ENCODE measurements around the gene COL11A1.
"Not testable (repeated sequence)": the region's sequence is repeated elsewhere in the genome, so short reads cannot be mapped to it uniquely, and the experiment has no call there.

Gene COL11A1

DNA sequence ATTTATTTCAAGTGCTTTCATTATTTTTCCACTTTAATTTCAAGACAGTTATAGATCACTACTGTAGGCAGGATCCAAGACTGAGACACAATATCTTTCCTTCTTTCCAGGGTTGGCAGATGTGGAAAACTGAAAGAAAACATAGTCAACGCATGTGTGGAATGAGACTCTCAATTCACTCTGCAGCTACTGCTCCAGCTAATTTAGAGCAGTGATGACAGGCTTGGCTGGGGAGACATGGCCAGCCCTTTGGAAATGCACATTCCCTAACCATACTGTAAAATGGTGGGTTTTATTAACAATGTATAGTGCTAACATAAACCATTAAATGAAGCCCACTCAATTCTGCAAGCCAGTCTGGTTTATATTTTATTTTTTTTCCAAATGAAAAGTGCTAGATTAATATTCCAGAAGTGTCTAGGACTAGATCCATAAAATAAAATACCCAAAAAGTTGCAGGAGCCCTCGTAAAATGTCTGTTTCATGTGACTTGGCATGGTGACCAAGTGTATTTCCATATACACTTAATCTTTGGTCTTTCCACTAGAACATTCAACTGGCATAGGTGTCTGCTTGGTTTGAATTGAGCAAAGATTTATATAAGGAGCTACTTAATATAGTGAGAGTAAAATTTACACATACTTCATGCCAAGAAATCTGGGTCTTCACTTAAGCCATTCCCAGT, 32.9 kb downstream of the COL11A1 start:
- no peak for DNase-seq

DNA sequence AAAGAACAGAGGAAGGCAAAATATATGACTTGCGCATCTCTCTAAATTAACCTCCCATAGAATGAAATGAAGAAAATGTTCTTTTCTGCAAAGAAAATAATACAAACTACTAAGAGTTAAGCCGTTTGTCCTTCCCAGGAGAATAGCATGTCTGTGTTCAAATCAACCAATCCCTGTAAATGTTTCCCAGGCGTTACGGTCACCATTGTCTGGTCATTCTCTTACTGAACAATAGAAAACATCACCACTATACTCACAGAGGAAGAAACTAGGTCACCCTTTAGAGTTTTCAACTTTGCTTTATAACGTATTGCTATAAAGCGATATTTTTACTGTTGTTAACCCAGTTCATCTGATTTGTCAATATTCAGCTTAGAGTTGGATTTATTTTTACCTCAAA, 34.1 kb downstream of the COL11A1 start:
- no peak for DNase-seq

DNA sequence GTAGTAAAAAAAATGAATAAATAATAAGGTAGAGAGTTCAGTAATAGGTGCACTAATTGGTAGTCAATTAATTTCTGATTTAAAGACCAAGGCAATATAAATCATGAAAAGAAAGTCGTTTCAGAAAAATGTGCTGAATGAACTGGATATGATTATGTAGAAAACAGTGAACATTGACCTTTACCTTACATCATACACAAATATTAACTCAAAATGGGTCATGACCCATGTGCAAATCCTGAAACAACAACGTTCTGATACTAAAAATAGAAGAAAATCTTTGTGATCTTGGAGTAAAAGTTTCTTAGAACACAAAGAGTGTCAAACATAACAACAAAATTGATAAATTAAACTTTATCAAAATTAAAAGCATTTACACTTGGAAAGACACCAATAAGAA, 39.1 kb downstream of the COL11A1 start:
- DNase-seq = no peak

DNA sequence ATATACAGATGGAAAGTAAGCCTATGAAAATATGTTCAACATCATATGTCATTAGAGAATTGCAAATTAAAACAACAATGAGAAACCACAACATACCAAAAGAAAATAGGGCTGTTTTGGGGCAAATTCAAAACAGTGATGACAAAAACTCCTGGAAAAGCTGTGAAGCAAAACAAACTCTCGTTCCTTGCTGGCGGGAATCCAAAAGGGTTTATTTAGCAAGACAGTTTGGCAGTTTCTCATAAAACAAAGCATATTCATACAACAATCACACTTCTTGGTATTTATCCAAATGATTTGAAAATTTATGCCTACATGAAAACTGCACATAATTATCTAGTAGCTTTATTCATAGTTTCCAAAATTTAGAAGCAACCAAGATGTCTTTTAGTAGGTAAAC, 44.4 kb downstream of the COL11A1 start:
- DNase-seq = no peak

DNA sequence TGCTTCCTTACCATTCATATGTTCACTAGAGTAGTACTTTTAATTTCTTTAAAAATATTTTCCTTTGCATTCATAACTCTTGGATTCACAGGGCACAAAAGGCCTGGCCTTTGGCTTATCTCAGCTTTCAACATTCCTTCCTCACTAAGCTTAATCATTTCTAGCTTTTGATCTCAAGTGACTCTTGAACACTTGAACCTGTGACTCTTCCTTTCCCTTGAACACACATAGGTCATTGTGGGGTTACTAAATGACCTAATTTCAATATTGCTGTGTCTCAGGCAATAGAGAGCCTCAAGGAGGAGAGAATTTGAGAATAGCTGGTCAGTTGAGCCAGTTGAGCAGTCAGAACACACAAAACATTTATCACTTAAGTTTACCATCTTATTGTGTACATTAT, 49.9 kb downstream of the COL11A1 start:
- no peak for DNase-seq

DNA sequence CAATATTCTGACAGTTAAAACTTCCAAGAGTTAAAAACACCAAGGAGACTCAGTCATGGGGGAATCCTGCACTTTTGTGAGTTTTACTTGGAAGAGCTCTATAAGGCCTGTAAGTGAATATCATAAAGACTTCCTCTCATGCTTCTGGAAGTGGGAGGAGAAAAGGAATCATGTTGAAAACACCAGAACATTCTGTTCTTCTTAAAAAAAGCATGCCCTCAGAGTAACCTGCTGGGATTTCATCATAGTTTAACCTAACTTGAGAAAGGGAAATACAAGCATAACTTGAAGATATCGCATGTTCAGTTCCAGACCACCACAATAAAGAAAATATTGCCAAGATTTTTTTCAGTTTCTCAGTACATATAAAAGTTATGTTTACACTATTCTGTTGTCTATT, 51.9 kb downstream of the COL11A1 start:
- DNase-seq = no peak

DNA sequence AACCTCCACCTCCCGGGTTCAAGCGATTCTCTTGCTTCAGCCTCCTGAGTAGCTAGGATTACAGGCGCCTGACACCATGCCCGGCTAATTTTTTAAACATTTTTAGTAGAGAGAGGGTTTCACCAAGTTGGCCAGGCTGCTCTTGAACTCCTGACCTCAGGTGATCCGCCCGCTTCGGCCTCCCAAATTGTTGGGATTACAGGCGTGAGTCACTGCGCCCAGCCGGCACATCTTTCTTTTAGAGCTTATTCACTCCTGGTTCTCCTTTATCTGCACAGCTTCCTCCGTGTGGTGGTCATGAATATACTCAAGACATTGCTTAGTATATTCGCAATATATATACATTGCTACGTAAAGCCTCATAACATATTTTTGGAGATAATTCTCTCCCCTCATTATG, 80.2 kb downstream of the COL11A1 start:
- not testable (repeated sequence) for DNase-seq

DNA sequence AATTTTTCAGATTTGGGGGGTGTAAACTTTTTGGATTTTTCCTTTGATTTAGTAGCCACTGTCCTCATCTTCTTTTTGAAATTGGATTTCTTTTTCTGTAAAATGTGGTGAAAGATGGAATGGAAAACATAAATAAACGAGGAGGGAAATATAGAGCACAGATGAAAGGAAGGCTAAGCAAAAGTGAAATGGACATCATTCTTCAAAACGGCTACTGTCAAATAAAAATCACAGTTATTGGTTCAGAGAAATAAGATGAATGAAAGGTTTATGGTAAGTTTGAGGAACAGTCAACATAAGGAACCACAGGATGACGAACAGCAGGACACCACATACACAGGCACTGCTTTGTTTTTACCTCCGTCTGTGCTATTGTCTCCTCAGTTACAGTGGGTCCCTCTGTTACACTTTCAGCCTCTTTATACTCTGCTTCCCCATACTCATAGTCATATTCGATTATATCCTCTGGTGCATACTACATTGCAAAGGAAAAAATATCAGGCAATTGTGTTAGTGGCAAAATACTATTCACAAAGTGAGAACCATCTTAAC, 82.4 kb downstream of the COL11A1 start:
- DNase-seq = no peak

DNA sequence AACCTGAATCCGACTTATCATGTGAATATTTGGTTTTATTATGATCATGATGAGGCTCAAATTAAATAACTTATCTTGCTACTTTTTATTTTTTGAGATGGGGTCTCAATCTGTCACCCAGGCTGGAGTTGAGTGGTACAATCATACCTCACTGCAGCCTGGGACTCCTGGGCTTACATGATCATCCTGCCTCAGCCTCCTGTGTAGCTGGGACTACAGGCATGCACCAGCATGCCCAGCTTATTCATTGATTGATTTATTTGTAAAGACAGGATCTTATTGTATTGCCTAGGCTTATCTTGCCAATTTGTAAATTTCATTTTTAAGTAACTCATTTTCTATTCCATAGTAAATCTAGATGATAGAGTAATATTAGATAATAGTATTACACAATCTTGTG, 84.3 kb downstream of the COL11A1 start:
- DNase-seq = no peak

DNA sequence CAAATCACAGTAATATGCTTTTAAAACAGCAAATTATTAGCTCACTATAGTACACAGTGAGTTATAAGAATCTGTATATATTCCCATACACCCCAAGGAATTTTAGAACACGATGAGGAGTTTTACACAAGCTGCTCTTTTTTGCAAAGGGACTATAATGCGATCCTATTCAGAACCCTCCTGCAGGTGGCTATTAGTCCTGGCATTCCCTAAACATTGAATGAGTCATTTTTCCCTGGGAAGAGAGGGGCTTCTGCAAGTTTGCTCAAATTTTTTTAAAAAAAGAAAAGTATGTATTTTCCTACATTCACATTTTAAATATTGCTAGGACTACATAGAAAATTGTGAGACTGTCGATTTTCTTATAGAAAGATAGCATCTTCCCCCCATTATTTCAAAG, 106.3 kb downstream of the COL11A1 start:
- no peak for DNase-seq

DNA sequence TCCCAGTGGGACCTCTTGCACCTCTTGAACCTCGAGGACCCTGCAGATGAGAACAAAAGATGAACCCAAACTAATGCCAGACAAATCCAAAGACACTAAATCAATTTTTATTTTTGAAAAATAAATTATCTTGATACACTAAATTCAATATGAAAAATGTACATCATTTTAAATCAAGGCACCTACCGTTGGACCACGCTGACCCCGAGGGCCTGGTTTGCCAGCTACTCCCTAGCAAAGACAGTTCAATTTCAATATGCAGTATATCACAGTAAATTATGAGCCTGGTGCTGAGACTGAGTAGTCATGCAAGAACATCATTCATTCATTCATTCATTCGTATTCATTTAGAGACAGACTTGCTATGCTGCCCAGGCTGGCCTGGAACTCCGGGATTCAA, 129.4 kb downstream of the COL11A1 start:
- DNase-seq = no peak

DNA sequence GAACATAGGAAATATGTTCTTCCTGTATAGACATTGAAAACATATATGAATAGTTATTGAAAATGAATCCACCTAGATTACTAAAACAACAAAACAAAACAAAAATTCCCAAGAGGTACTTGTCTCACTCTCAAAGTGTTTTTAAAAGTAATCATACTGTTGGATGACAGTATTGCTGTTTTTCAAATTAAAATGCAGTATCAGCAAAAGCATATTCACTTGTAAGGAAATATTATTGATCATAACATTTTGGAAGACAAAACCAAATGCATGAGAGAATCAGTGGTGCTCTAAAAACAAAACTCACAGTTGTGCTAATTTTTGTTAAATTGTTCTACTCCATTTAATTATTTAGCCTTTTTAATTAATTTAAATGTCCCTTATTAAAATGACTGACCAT, 131.0 kb downstream of the COL11A1 start:
- DNase-seq = no peak

DNA sequence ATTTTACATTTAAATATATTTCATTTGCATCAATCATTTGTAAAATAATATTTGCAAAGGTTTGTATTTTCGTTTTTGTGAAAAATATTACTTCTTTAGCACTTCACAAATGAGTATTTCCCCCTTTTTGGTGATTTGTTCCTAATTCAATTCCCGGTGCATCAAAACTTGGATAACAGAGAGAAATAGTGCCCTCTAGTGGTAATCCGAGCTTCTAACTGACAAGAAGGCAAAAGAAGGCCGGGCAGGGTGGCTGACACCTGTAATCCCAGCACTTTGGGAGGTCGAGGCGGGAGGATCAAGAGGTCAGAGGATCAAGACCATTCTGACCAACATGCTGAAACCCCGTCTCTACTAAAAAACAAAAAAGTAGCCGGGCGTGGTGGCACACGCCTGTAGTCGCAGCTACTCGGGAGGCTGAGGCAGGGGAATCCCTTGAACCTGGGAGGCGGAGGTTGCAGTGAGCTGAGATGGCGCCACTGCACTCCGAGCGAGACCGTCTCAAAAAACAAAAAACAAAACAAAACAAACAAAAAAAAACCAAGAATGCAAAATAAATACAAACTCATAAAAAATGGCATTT, 137.7 kb downstream of the COL11A1 start:
- peak; percentile 62 for DNase-seq

DNA sequence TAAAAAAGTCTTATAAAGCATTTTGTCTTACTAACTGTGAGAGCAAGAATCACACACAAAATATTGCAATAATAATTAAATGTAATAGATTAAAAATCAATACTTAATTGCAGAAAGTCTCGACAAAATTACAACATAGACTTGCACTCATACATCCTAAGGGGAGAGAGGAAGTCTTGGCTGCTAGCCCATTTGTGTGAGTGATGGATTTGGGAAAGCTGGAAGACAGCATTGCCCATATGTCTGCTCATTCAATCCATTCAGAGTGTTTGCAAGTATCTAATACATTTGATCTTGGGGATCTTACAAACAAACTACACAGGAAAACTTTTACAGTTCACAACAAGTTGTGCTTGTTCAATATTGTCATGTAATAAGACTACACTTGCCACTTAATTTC, 140.5 kb downstream of the COL11A1 start:
- DNase-seq = no peak

DNA sequence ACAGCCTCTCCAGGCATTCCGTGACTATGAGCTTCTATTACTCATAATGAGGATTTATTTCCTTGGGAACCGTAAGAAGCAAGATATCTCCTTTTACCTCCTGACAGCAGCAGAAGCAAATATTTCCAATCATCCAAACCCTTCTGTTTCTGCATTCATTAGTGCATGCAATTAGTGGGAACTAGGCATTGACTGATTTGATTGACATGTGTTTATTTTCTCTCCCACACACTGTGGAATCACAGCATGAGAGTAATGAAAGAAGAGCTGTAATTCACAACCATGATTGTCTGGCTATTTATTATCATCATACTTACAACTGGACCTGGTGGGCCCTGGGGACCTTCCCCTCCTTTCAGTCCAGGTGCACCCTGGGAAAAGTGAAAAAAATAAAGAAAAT, 146.8 kb downstream of the COL11A1 start:
- DNase-seq = no peak

DNA sequence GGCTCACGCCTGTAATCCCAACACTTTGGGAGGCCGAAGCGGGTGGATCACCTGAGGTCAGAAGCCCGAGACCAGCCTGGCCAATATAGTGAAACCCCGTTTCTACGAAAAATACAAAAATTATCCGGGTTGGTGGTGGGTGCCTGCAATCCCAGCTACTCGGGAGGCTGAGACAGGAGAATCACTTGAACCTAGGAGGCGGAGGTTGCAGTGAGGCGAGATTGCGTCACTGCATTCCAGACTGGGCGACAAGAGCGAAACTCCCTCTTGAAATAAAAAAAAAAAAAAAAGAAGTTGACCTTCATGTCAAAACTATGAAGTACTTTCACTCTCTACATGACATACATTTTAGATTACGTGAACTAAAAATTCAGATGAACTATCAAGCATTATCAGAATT, 153.7 kb downstream of the COL11A1 start:
- DNase-seq = no peak

DNA sequence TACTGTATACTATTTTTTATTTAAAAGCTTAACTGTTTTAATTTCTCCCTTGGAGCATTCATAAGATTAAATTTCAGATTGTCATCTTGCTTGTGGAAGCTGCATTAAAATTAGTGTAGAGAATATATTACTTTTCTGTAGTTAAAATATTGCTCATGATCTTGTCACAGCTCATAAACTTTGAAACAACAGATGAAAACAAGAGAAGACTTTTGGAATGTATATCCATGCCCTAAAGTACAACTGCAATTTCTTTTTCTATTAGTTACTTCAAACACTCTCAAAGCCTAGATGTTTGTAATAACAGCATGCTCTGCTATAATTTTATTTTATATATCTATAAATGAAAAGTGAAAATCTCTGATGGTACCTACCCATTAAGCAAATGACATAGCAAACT, 155.9 kb downstream of the COL11A1 start:
- no peak for DNase-seq

DNA sequence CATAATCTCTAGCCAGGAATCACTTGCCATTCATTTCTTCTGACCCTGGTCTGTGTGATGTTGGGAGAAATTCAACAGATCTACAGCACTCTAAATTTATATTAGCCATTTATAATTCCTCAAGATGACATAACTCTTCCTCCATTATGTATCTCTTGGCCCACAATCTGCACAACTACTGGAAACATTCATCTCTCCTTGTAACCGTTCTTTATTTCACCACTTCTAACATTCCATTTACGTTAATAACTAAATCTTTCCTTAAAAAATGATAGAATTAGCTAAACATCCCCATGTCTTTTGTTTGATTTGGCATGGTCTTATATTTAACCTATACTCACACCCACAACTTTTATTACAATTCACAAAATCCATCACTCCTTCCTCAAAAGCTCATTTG, 166.0 kb downstream of the COL11A1 start:
- no peak for DNase-seq

DNA sequence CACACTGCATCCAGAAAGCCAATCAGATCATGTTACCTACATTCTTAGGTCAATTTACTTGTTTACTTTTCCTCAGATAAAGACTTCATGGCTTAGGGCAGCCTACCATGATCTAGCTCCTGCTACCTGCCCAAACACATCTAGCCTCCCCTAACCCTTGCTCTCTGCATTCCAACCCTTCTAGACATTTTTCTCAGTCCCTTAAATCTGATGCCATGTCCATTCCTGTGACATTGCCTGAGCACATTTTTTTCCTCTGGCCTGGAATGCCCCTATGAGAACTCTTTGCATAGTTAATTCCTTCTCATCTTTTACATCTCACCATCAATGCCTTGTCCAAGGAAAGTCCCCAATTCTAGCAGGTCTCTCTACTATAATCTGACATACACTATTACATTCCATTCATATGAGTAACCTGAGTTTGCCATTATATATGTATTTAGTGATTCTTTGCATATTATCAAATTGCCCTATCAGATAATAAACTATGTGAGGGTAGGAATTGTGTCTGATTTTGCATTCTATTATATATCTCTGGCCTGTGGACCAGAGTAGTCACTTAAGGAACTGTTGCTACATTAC, 166.9 kb downstream of the COL11A1 start:
- no peak for DNase-seq

DNA sequence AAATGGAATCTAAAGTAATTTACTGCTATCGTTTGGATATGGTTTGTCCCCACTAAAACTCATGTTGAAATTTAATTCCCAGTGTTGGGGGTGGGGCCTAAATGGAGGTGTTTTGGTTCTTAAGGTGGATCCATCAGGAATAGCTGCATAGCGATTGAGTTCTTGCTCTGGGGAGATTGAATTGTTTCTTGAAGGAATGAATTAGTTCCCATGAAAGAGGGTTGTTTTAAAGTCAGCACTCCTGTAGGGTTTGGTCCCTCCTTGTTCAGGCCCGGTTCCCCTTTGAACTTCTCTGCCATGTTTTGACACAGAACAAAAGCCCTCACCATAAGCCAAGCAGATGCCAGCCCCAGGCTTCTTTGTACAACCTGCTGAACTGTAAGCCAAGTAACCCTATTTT, 170.9 kb downstream of the COL11A1 start:
- DNase-seq = no peak

DNA sequence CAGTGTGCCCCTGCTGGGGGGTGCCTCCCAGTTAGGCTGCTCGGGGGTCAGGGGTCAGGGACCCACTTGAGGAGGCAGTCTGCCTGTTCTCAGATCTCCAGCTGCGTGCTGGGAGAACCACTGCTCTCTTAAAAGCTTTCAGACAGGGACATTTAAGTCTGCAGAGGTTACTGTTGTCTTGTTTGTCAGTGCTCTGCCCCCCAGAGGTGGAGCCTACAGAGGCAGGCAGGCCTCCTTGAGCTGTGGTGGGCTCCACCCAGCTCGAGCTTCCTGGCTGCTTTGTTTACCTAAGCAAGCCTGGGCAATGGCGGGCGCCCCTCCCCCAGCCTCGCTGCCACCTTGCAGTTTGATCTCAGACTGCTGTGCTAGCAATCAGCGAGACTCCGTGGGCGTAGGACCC, 175.0 kb downstream of the COL11A1 start:
- DNase-seq = not testable (repeated sequence)

DNA sequence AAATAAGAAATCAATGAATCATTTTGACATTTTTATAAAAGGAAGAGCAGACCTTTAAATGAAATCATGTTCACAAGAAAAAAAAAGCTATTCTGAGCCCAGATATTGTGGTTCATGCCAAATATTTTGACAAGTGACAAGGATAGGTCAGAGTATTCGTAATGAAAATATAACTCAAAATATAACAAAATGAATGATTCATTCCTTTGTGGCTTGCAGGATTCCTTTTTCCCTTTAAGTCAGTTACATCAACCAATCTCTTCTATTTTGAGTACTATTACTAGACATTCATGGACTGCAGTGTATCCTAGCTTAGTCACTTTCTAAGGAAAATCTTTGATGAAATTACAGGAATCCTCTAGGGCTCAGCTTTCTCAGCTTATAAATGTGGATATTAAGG, 188.7 kb downstream of the COL11A1 start:
- no peak for DNase-seq

DNA sequence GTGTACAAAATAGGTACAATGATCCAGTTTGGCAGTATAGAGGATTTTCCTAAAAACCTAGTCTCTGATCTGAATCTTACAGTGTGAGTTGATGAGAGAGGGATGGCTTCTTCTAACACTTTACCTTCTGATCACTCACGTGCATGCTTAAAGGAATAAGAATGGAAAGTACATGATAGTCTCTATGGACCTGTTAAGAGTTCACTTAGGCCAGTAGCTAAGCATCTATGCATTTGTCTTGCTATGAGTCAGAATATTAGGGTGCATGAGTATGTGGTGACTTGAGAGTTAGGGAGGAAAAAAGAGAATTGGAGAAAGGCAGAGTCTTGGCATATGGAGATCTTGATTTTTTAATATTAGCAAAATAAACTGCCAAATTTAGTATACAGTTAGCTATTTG, 206.3 kb downstream of the COL11A1 start:
- DNase-seq = no peak

DNA sequence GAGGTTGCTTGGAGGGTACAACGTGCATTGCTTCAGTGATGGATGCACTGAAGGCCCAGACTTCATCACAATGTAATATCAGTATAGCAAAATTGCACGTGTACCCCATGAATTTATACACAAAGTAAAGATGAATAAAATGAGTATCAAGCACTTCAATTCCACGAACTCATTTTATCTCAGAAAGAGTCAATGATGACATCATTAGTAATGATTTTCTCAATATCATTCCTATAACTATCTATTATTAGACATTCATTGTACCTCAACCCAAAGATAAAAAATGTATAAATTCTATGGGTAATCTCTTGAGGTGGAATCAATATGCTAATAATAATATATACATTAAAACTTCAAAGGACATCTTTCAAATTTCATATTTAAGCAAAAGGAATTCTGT, 208.4 kb downstream of the COL11A1 start:
- no peak for DNase-seq

DNA sequence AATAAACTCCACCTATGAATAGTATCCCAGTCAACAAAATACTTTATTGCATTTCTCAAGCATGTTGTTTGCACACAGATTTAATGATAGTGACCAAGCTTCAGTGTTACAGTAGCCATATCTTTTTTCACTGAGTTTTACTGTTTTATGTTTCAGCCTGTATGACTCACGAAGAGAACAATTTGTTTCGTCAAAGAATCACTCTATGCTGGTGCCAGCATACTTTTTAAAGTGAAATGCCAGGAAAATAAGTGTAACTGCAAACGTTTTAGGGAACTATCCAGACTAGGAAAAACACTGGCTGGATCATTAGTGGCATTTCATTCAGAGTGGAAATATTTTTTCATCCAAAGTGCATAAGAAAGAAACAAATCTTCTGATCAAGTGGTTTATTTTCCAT, 210.8 kb downstream of the COL11A1 start:
- no peak for DNase-seq
